Testis (tissue), 3 donors: Measurements from ENCODE around the gene FAM25A. TPM values are rescaled to one million over a fixed set of nuclear protein-coding genes. Genes with fewer than 3 reads are reported as not detected.
"Not testable (repeated sequence)": the region's sequence is repeated elsewhere in the genome, so short reads cannot be mapped to it uniquely, and the experiment has no call there.

Source experiments
- DNase-seq: peaks from one replicate; pipeline ENCODE4 v3.0.0-alpha.2; 2019
- H3K27ac ChIP-seq, 2 donors: fragments of 200-600 bp; sonication (generic); one replicate each; pipeline ENCODE4 v1.5.1; 2019
- H3K27me3 ChIP-seq: fragments of 200-600 bp; sonication (generic); one replicate; pipeline ENCODE4 v1.5.1; 2019
- H3K36me3 ChIP-seq: fragments of 200-600 bp; sonication (generic); one replicate; pipeline ENCODE4 v1.5.1; 2017; ENCODE audit warnings: low read depth; ENCODE audit errors: missing control alignments
- H3K4me1 ChIP-seq: fragments of 200-600 bp; sonication (generic); one replicate; pipeline ENCODE4 v1.5.1; 2019
- H3K4me3 ChIP-seq, 2 donors: fragments of 200-600 bp; sonication (generic); one replicate each; pipeline ENCODE4 v1.5.1; 2017 to 2019
- H3K9me3 ChIP-seq: fragments of 200-600 bp; sonication (generic); one replicate; pipeline ENCODE4 v1.5.1; 2017
- POLR2A ChIP-seq: fragments of 450-650 bp; IDR thresholded peaks from one replicate; pipeline ENCODE4 v1.6.1; 2017; ENCODE audit warnings: antibody characterized with exemption, mild to moderate bottlenecking, moderate library complexity
- WGBS, 2 donors: methylation state at CpG; one replicate each; pipeline ENCODE4 v1.1.5; 2018; 5-methylcytosine and 5-hydroxymethylcytosine counted together
- intact Hi-C: fragments of 100-400 bp; cut with DNase I; formaldehyde crosslinking; loops from one replicate; pipeline ENCODE4 v1.15.1; 2023; ENCODE audit warnings: low total_unique reads
- polyA plus RNA-seq: library from polyadenylated mRNA; stranded (reverse); fragments of 350-450 nt; fragmentation: Illumina TruSeq; extraction: RNeasy Lipid Tissue Mini Kit (QIAGEN cat#74804); gene quantifications from one replicate; pipeline ENCODE4 v1.2.3, GENCODE V29; 2014; ENCODE audit warnings: low read depth, low replicate concordance; ENCODE audit not compliant: insufficient read depth
- total RNA-seq, 2 donors: library from RNA; depleted of rRNA; stranded (reverse); fragments of >200 nt; gene quantifications; one replicate each; pipeline ENCODE4 v1.2.3, GENCODE V29; 2016
- TF ChIP-seq, protein P1 (sequence below), 3 experiments: fragments of 450-650 bp in 2 of 3; fragments of 200-600 bp in 1 of 3; sonication (generic) in 1 of 3; IDR thresholded peaks; one replicate each; pipeline ENCODE4 v1.5.1; 2016 to 2019; ENCODE audit warnings: antibody characterized with exemption in 3 of 3, mild to moderate bottlenecking in 2 of 3, moderate library complexity in 1 of 3

Gene FAM25A
- total and polyA plus RNA-seq, 3 donors from 2014 or later, result not detected

DNA sequence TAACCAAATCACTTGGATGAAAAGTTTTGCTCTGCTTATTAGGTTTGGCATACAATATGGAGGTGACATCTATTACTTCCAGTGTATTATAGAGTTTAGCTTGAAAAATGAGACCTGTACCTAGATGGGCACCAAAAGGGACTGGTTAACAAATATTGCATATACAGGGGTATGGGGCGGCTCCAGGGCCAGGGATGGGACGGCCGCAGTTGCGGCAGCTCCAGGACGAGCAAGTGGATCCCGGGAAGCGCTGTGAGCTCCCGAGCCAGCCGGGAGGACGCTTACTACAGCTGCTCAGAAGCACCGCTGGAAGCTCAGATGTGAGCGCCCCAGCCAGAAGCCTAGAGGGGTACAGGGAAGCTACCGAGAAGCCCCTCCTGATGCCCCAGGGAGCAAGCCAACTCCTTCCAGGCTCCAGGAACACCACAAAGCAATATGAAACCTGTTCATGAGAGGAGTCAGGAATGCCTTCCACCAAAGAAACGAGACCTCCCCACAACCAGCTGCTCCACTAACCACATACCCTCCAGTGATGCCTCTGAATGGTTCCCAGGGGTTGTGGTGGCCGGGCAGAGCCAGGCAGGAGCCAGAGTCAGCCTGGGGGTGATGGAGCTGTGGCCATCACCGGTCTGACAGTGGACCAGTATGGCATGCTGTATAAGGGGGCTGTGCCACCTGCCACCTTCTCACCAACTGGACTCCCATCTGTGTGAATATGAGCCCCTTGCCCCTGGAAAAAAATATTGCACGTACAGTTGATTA is 6.8 kb downstream of the FAM25A start:
- H3K36me3 ChIP-seq, DNase-seq, H3K4me1 ChIP-seq, H3K27ac ChIP-seq, intact Hi-C loops, H3K9me3 ChIP-seq, H3K4me3 ChIP-seq, H3K27me3 ChIP-seq: not testable (repeated sequence)
- WGBS, 2 donors, result 96 to 97% methylated on average over 10 to 17 of the region's 17 CpGs

DNA sequence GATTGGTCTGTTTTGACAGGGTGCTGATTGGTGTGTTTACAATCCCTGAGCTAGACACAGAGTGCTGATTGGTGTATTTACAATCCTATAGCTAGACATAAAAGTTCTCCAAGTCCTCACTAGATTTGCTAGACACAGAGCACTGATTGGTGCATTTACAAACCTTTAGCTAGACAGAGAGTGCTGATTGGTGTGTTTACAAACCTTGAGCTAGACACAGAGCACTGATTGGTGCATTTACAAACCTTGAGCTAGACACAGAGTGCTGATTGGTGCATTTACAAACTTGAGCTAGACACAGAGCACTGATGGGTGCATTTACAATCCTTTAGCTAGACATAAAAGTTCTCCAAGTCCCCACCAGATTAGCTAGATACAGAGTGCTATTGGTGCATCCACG is 10.3 kb downstream of the FAM25A start:
- DNase-seq, H3K36me3 ChIP-seq, H3K4me1 ChIP-seq, H3K4me3 ChIP-seq, H3K27me3 ChIP-seq, H3K27ac ChIP-seq, intact Hi-C loops, H3K9me3 ChIP-seq: not testable (repeated sequence)
- WGBS, 2 donors, result 95 to 100% methylated on average over 1 of the region's 1 CpG

DNA sequence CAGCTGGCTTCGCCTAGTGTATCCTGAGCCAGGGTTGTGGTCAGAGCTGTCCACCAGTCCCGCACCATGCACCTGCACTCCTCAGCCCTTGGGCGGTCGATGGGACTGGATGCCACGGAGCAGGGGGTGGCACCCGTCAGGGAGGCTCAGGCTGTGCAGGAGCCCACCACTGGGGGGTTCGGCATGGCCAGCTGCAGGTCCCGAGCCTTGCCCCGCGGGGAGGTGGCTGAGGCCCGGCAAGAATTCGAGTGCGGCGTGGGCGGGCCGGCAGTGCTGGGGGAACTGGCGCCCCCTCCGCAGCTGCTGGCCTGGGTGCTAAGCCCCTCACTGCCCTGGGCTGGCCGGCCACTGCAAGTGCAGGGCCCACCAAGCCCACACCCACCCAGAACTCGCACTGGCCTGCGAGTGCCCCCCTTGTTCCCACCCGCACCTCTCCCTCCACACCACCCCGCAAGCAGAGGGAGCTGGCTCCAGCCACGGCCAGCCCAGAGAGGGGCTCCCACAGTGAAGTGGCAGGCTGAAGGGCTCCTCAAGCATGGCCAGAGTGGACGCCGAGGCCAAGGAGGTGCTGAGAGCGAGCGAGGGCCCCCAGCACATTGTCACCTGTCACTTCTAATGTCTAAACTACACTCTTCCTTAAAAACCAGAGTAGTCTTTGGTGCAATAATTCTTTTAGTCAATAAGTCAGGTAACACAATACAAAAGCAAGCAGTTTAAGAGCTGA is 11.0 kb downstream of the FAM25A start:
- no peak for TF ChIP-seq POLR2A
- TF ChIP-seq, protein P1, sequence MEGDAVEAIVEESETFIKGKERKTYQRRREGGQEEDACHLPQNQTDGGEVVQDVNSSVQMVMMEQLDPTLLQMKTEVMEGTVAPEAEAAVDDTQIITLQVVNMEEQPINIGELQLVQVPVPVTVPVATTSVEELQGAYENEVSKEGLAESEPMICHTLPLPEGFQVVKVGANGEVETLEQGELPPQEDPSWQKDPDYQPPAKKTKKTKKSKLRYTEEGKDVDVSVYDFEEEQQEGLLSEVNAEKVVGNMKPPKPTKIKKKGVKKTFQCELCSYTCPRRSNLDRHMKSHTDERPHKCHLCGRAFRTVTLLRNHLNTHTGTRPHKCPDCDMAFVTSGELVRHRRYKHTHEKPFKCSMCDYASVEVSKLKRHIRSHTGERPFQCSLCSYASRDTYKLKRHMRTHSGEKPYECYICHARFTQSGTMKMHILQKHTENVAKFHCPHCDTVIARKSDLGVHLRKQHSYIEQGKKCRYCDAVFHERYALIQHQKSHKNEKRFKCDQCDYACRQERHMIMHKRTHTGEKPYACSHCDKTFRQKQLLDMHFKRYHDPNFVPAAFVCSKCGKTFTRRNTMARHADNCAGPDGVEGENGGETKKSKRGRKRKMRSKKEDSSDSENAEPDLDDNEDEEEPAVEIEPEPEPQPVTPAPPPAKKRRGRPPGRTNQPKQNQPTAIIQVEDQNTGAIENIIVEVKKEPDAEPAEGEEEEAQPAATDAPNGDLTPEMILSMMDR (IDR thresholded peaks at IDR 0.05), result no peak
- Histone ChIP-seq H3K36me3 (no peaks in the 10 kb centered on the region), H3K27me3 (no peaks in the 10 kb centered on the region), H3K27ac (no peak overlapping the region), H3K4me3 (no peak overlapping the region), H3K9me3 (no peaks in the 10 kb centered on the region), H3K4me1 (no peaks in the 10 kb centered on the region)
- 89 to 91% methylated on average over 4 to 10 of the region's 28 CpGs for WGBS, 2 donors
- intact Hi-C loops, result no loop called here
- no peak for DNase-seq

DNA sequence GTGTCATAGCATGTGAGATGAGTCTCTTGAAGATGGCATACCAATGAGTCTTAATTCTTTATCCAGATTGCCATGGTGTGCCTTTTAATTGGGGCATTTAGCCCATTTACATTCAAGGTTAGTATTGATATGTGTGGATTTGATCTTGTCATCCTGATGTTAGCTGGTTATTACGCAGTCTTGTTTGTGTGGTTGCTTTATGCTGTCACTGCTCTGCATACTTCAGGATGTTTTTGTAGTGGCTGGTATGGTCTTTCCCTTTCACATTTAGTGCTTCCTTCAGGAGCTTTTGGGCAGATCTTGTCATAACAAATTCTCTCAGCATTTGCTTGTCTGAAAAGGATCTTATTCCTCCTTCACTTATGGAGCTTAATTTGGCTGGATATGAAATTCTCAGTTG is 16.5 kb downstream of the FAM25A start:
- no peak for DNase-seq
- no peak for TF ChIP-seq POLR2A
- TF ChIP-seq, protein P1 (IDR thresholded peaks at IDR 0.05), result no peak
- Histone ChIP-seq H3K27ac (no peak overlapping the region), H3K36me3 (no peaks in the 10 kb centered on the region), H3K4me1 (no peaks in the 10 kb centered on the region), H3K4me3 (no peak overlapping the region), H3K9me3 (no peaks in the 10 kb centered on the region), H3K27me3 (no peaks in the 10 kb centered on the region)
- intact Hi-C loops, result no loop called here
- WGBS, 2 donors, result 89 to 96% methylated on average over 1 of the region's 1 CpG

DNA sequence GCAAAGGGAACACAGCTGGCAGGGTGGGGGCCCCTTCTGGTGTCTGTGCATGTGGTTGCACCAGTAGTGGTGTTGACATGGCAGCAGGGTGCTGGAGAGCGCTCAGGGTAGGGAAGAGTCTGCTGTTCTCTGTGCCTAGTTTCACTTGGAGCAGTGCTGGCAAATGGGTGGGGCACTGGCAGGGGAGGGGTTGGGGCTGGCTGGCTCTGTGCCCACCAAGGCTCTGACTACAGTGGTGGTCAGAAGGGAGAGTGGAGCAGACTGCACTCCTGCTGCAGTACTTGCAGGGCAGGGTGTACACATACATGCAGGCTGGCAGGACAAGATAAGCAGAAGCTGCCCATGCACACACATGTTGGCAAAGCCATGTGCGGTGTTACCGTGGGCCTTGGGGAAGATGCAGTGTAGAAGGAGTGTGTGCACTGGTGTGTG is 18.2 kb downstream of the FAM25A start:
- H3K4me1 ChIP-seq, result no peaks in the 10 kb centered on the region
- H3K27me3 ChIP-seq, result no peaks in the 10 kb centered on the region
- H3K4me3 ChIP-seq, result no peak overlapping the region
- intact Hi-C loops, result no loop called here
- 98 to 100% methylated on average over 1 to 3 of the region's 3 CpGs for WGBS, 2 donors
- no peak for TF ChIP-seq POLR2A
- TF ChIP-seq, protein P1 (IDR thresholded peaks at IDR 0.05), result no peak
- H3K27ac ChIP-seq, result no peak overlapping the region
- no peaks in the 10 kb centered on the region for H3K9me3 ChIP-seq
- DNase-seq, result no peak
- no peaks in the 10 kb centered on the region for H3K36me3 ChIP-seq
